ENCODE measurements around the gene TSPAN18.

The TSPAN18 gene

DNA sequence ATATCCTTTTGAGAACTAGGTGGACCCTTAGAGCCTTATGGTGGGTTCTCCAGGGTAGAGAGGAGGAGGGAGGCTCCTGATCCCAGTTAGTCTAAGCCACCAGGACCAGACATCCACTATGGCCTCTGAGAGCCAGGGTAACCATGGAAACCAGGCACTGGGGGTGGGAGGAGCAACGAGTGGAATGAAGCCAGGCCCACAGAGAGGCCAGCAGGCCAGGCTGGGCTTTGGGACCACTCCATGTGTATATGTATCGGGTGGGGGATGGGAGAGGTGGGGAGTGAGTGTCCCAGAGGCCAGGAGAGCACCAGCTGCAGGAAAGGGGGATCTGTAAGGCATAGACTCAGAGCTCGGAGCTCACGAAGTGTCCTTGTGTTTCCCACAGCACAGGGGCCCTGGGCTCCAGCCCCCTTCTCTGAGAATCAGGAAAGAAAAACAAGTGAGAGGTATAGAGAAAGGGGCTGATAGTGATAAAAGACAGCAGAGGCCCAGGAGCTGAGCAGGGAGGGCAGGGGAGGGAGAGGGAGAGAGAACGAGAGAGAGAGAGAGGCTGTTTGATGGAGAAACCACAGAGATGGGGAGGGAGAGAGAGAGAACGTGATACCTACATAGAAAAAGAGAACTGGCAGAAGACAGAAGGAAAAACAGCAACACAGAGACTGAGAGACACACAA, 15.5 kb upstream of the TSPAN18 start:
- DNase-seq: no peak

DNA sequence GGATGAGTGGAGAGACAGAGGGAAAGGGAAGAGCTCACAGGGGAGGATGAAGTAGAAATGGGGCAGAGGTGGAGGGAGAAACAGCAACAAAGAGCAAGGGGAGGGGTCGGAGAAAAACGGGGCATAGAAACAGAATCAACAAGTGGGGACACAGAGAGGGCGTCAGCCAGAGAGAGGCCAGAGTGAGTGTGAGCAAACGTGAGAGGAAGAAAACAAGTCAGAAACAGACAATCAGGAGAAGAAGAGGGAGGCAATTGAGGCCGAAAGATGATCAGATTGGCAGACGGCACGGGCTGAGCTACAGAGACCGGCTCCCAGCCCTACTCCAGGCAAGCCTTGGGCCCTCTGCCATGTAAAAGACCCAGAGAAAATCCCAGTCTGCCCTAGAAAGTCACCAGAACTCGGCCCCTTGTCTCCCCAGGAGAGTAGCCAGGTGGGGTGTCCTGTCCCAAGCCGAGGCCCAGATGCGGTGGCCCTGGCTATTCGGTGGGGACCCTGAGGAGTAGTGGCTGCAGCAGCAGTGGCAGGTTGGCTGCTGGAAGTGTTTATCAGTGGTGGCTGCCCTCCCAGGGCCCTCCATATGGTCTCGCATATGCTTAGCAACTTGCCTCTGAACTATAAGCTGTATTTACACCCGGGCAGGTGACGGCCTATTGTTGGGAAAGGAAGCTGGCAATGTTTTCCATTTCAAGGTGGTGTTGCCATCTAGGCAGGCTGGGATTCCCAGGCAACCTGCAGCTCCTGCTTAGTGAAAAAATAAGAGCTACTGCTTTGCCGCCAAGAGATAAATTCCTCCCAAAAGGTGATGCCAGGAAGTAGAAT, 14.8 kb upstream of the TSPAN18 start:
- no peak for DNase-seq

GRCh38 chr11:44713022-44713421, 13.7 kb upstream of the TSPAN18 start:
- no peak for DNase-seq

- no peak for DNase-seq
These were observed 10.5 kb upstream of the TSPAN18 start for GRCh38 chr11:44716256-44716655.

DNA sequence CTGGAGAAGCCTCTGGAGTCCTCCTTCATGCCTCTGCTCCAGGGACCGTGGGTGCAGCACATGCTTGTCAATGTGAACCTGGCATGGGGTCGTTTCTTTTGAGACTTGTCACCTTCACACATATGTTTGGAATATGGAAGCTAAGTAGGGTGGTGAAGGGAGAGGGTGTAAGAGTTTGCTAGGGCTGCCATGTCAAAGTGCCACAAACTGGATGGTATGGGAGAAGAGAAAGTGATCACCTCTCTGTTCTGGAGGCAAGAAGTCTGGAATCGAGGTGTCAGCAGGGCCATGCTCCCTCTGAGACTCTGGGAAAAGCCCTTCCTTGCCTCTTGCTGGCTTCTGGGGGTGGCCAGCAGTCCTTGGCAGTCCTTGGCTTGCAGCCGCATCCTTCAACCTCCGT, 8.7 kb upstream of the TSPAN18 start:
- DNase-seq: no peak

DNA sequence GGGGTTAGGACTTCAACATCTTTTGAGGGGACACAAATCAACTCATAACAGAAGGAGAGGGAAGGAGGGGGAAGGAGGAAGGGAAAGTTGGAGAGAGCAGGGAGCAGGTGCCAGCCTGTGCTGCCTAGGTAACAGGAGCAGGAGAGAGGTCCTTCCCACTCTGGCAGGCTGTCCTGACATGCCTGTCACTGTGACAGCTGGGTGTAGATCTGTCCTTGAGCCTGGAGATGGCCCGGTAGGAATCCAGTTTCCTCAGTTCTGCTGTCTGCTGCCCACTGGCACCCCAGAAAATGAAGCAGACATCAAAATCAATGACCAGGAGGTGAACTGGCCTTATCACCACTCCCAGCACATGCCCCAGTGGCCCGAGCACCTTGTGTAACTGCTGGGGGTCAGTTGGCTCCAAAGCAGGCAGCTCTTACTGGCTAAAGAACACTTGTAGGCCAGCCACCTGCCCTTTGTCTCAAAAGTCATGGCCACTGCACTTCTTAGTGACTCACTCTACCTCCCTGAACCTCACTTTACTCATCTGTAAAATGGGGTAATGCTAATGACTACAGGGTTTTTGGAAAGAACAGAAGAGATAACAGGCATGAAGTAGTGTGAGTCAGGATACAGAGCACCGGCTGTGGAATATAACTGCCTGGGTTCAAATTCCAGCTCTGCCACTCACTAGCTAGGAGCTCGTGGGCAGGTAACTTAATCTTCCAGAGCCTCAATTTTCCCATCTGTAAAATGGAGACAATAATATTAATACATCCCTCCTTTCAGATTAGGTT, 8.0 kb upstream of the TSPAN18 start:
- no peak for DNase-seq

- no peak for DNase-seq
These were observed 1.6 kb upstream of the TSPAN18 start for GRCh38 chr11:44725016-44725685.

DNA sequence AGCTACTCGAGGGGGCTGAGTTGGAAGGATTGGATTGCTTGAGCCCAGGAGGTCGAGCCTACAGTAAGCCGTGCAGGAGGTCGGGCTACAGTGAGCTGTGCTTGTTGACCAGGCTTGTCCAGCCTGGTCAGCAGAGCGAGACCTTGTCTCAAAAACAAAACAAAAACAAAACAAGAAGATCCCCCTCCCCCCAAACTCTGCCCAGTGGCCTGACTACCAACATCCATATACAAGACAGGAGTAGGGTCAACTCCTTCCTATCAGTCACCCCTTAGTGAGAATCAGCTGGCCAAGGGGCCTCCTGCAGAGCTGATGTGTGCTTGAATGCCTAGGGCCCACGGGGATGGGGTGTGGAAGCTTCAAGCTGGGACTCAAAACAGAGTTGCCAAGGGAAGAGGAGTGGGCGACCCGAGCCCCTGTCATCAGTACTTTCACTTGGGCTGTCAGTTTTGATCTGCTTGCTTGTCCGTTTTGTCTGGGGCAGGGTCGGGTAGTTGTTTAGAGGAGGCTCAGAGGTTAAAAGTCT, 942 bp upstream of the TSPAN18 start:
- DNase-seq: no peak

DNA sequence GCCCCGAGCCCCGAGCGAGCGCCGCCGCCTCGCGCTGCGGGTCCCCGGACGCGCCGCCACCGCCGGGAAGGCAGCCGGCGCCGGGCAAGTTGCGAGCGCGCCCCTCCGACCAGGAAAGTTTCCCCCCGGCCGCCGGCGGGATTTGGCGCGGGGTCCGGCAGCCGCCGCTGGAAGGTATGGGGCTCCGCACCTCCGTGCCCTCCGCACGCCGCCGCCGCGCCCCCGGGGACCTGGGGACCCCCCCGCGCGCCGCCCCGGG, 281 bp downstream of the TSPAN18 start:
- DNase-seq: no peak

DNA sequence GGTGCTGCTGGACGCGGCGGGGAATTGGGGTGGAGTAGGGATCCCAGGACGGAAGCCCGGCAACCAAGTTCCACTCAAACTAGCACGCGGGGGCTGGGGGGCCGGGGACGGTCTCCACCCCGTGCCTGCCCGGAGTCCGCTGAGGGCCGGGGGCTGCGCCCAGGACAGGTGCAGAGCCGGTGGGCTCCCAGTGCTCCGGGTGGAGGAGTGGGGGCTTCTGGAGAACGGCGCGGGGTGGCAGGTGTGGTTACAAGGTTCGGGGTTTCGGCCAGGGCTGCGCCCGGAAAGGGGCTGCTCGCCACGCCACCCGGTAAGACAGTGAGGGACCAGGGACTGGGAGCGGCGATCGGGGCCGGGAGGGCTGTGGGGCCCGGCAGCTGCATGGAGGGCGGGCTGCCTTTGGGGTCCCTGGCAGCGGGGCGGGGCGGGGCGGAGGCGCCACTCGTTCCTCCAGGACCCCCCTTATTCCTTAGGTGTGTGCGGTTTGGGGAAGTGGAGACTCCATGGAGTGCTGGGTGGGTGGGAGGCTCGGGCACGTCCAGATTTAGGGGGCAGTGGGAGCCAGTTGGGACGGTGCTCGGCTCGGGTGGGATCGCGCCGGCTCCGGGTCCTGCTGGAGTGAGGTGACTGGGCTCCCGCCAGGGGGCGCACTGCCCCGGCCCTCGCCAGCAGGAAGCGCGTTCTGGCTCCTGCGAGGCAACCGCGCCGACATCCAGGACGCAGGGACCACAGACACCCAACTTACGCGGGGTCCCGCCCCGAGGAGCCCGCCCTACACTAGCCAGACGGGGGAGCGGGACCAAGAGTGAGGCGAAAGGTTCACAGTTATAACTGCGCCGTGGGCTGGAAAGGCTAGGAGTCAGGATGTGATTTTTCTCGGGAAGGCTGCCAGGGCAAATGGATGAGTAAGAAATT, 868 bp downstream of the TSPAN18 start:
- peak; percentile 69 to 76 (median 72) for DNase-seq

DNA sequence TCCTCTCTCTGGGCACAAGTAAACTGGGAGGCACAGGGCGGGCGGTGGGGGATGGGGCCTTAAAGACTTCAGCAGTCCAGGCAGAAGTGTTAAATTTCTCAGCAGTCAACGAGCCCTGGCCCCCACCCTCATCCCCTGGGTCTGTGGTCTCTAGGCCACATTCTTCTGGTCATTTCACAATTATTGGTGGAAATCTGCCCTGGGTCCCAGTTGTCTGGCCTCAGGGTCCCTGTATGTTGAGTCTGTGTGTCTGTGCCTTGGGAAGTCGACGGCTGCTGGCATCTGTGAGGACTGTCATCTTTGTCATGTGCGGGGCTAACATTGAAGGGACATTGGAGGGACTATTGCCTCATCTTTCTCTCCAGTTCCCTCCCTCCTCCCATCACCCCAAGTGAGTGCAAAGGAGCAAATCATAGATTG, 1.7 kb downstream of the TSPAN18 start:
- no peak for DNase-seq

GRCh38 chr11:44729063-44729462, 2.3 kb downstream of the TSPAN18 start:
- no peak for DNase-seq

DNA sequence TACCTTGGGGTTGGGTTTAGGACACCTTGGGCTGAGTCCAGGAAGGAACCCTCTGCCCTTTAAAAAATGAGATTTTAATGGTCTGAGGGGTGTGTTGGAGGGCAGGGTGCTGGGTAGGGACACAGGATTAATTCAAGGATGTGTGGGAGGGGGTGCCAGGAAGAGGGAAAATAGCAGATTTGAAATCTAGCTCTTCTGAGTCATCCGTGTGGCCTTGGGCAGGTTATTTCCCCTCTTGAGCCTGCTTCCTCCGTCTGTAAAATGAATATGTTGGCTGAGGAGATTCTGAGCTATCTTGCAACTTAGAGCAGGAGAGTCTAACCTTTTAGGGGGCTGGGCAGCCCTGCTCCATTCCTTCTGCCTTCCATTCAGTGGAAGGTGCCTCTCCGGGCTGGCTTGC, 3.0 kb downstream of the TSPAN18 start:
- no peak for DNase-seq

GRCh38 chr11:44730775-44731174, 4.0 kb downstream of the TSPAN18 start:
- no peak for DNase-seq

- DNase-seq: no peak
These were observed 5.1 kb downstream of the TSPAN18 start for GRCh38 chr11:44731685-44732430.

DNA sequence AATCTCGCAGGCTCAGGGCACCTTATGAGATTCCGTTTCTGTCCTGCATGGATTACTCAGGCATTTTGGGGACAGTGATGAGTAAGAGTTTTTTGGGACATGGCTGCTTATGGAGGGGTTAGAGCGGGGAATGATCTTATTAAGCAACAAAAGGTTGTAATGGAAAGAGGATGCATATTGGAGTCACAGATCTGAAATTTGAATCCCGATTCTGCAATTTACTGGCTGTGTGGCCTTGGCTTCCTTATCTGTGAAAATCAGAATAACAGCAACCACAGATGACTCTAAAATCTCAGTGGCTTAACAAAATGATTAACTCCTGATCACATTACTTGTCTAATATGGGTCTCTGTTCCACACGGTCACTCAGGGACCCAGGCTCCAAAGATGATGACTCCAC, 5.8 kb downstream of the TSPAN18 start:
- no peak for DNase-seq

GRCh38 chr11:44733877-44734276, 7.1 kb downstream of the TSPAN18 start:
- DNase-seq: no peak

- no peak for DNase-seq
These were observed 8.2 kb downstream of the TSPAN18 start for GRCh38 chr11:44734843-44735381.

DNA sequence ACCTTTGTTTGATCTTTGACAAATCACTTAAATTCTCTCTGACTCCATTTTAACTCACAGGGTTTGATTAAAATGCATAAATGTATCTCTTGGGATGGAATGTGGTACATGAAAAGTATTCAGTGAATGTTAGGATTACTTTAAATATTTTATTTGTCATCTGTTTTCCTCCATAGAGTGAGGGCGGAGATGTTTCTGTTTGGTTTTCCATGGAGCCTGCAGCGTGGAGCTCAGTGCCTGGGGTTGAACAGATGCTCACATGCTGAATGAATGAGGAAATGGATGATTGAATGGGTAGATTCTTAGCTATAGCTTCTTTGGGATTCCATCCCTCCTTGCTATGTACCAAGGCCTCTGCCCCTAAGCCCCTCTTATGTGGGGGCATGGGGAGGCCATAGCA, 10.0 kb downstream of the TSPAN18 start:
- no peak for DNase-seq

DNA sequence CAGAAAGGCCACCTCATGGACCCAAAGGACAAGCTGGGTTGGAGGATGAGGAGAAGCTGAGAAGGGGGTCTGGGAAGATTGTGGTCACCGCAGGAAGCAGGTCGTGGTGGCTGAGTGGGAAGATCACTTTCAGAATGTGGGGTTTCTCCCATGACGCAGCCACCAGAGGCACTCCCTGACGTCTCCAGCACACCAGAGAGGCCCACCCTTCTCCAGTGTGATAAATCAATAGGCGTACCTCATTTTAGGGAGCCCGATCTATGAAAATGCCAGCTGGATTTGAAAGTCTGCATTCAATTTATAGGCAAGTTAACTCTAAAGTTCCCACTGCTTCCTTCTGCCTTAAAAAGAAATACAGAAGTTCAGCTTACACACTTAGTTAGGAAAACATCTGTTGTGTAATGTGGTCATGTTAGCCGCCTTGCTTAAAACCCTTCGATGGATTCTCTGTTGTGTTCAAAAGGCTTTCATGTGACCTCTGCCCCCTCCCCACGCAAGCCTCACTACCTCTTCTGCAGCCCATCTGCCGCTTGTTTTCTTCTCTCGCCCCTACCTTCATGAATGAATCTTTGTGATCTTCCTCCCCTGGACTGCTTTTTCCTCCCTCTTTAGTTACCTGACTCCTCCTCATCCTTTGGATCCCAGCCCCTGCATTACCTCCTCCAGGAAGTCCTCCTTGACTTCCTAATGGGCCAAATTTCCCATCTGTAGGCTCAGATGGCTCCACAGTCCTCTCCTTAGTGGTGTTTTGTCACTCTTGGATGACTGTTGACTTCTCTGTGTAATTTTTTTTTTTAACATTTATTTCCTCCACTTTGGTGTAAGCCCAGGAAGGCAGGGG, 10.7 kb downstream of the TSPAN18 start:
- DNase-seq: no peak

All from T-helper 2 cell (primary cell).